ENCODE measurements around the gene TIMM44. TPM values are rescaled to one million over a fixed set of nuclear protein-coding genes. Genes with fewer than 3 reads are reported as not detected.

The TIMM44 gene
- total RNA-seq, 4 donors from 2014 or later = 60.1 to 91.3 (median 77.1) TPM

DNA sequence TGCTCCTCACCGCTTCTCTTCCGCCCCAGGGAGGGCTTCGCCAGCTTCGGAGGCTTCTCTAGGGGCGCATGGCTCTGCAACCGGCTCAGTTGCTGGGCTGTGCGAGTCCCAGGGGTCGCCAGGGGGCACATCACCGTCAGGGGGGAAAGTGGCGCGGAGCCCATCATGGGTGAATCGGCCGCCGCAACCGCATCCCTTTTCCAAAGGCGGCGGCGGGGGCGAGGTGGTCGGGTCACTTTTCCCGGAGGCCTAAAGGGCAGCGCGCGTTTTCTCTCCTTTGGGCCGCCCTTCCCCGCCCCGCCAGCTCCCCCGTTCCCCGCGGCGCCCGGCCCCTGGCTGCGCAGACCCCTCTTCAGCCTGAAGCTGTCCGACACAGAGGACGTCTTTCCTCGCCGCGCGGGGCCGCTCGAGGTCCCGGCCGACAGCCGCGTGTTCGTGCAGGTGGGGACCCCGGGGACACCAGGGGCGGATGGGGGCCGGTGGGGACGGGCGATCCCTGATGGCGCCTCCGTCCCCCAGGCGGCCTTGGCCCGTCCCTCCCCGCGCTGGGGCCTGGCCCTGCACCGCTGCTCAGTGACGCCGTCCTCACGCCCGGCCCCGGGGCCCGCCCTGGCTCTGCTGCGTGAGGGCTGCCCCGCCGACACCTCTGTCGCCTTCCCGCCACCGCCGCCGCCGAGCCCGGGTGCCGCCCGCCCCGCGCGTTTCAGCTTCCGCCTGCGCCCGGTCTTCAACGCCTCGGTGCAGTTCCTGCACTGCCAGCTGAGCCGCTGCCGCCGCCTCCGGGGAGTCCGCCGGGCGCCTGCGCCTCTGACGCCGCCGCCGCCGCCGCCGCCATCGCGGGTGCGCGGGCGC, 27.1 kb downstream of the TIMM44 start:
- H3K27ac ChIP-seq = no peak overlapping the region
- peaks cover 0 to 50% (median 21%) of the 10 kb centered on the region in 4 donors for H3K4me1 ChIP-seq
- DNase-seq (ENCODE audit: low spot score in 2 of 2) = no peak
- TF ChIP-seq CTCF (IDR thresholded peaks at IDR 0.05) (no peak), EP300 (IDR thresholded peaks at IDR 0.05) (no peak), POLR2A (IDR thresholded peaks at IDR 0.05) (no peak)
- no peaks in the 10 kb centered on the region for H3K9me3 ChIP-seq
- peak overlapping the region in 1 of 4 donors; percentile 35 for H3K4me3 ChIP-seq
- peaks cover 0 to 29% (median 8%) of the 10 kb centered on the region in 3 donors for H3K36me3 ChIP-seq
- H3K27me3 ChIP-seq = peaks cover 0 to 48% of the 10 kb centered on the region in 2 donors
- 0 to 1% methylated on average over 25 to 76 of the region's 104 CpGs for WGBS, 2 donors

GRCh38 chr19:7915250-7916102, 28.0 kb downstream of the TIMM44 start:
- Histone ChIP-seq H3K9me3 (no peaks in the 10 kb centered on the region), H3K4me3 (no peak overlapping the region)
- 49 to 50% methylated on average over 19 to 20 of the region's 24 CpGs for WGBS, 2 donors

GRCh38 chr19:7914598-7915045, 28.8 kb downstream of the TIMM44 start, which contains the start of gene TGFBR3L:
TSS of gene TGFBR3L (plus strand) at chr19:7914830.
- Histone ChIP-seq H3K4me1 (peaks cover 0 to 39% (median 19%) of the 10 kb centered on the region in 4 donors), H3K4me3 (no peak within 1 kb of the TSS), H3K27me3 (peaks cover 0 to 48% of the 10 kb centered on the region in 2 donors), H3K9me3 (no peaks in the 10 kb centered on the region), H3K27ac (no peak within 1 kb of the TSS), H3K36me3 (peaks cover 6 to 46% (median 22%) of the 10 kb centered on the region in 3 donors)
- no peak for DNase-seq (ENCODE audit: low spot score in 2 of 2)
- 63 to 77% methylated on average over 8 to 9 of the region's 12 CpGs for WGBS, 2 donors
- TF ChIP-seq CTCF (IDR thresholded peaks at IDR 0.05) (no peak), EP300 (IDR thresholded peaks at IDR 0.05) (no peak), POLR2A (IDR thresholded peaks at IDR 0.05) (no peak)

More at GRCh38 chr19:7915250-7916102, 28.0 kb downstream of the TIMM44 start:
- Histone ChIP-seq H3K27ac (no peak overlapping the region), H3K36me3 (peaks cover 5 to 38% (median 17%) of the 10 kb centered on the region in 3 donors), H3K27me3 (peaks cover 0 to 48% of the 10 kb centered on the region in 2 donors), H3K4me1 (peaks cover 0 to 43% (median 19%) of the 10 kb centered on the region in 4 donors)
- TF ChIP-seq POLR2A (IDR thresholded peaks at IDR 0.05) (no peak), EP300 (IDR thresholded peaks at IDR 0.05) (no peak), CTCF (IDR thresholded peaks at IDR 0.05) (no peak)
- no peak for DNase-seq (ENCODE audit: low spot score in 2 of 2)

GRCh38 chr19:7914099-7914498, 29.4 kb downstream of the TIMM44 start:
- Histone ChIP-seq H3K9me3 (no peaks in the 10 kb centered on the region), H3K4me1 (peaks cover 0 to 34% (median 19%) of the 10 kb centered on the region in 4 donors), H3K27ac (no peak overlapping the region), H3K27me3 (peaks cover 0 to 45% of the 10 kb centered on the region in 2 donors), H3K36me3 (peaks cover 6 to 51% (median 22%) of the 10 kb centered on the region in 3 donors), H3K4me3 (no peak overlapping the region)
- no peak for TF ChIP-seq POLR2A (IDR thresholded peaks at IDR 0.05)
- WGBS, 2 donors = 49% methylated on average over 12 of the region's 12 CpGs
- no peak for DNase-seq (ENCODE audit: low spot score in 2 of 2)

DNA sequence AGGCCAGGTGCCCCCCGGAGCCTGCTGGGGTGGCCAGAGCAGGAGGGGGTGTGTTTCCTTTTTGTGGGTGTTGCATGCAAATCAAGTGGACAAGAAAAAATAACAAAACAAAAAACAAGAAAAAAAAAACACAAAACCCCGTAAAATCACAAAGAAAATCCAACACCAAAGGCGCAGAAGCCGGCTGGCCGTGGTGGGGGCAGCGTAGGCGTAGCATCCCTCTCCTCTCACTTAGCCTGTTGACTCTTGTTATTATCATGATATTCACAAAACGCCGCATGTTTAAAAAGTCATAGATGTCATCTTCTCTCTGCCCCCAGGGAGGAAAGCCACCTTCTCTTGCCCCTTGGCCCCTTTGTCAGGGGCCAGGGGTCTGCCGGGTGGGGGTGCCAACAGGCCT, 29.8 kb downstream of the TIMM44 start:
- 74 to 81% methylated on average over 10 of the region's 10 CpGs for WGBS, 2 donors
- DNase-seq (ENCODE audit: low spot score in 2 of 2) = no peak

More for the DNA sequence above, 29.8 kb downstream of the TIMM44 start:
- Histone ChIP-seq H3K27me3 (peaks cover 0 to 41% of the 10 kb centered on the region in 2 donors), H3K4me1 (peaks cover 0 to 30% (median 19%) of the 10 kb centered on the region in 4 donors), H3K36me3 (peaks cover 6 to 56% (median 22%) of the 10 kb centered on the region in 3 donors), H3K9me3 (no peaks in the 10 kb centered on the region), H3K27ac (no peak overlapping the region), H3K4me3 (no peak overlapping the region)
- TF ChIP-seq POLR2A (IDR thresholded peaks at IDR 0.05) (no peak), EP300 (IDR thresholded peaks at IDR 0.05) (no peak)

Data from tibial nerve (tissue), 4 donors.